Uterus (tissue), 2 donors: ENCODE measurements around the gene SPTAN1.

Source experiments
- POLR2A ChIP-seq, 2 donors: fragments of 450-650 bp; IDR thresholded peaks; one replicate each; pipeline ENCODE4 v1.6.1; 2016; ENCODE audit warnings: antibody characterized with exemption in 2 of 2, mild to moderate bottlenecking in 1 of 2, moderate library complexity in 1 of 2
- TF ChIP-seq, protein P1 (sequence below), 4 experiments: fragments of 200-600 bp in 2 of 4; fragments of 450-650 bp in 2 of 4; sonication (generic) in 2 of 4; IDR thresholded peaks; one replicate each; pipeline ENCODE4 v1.5.1; 2016 to 2019; ENCODE audit warnings: antibody characterized with exemption in 4 of 4, mild to moderate bottlenecking in 2 of 4, moderate library complexity in 1 of 4

DNA sequence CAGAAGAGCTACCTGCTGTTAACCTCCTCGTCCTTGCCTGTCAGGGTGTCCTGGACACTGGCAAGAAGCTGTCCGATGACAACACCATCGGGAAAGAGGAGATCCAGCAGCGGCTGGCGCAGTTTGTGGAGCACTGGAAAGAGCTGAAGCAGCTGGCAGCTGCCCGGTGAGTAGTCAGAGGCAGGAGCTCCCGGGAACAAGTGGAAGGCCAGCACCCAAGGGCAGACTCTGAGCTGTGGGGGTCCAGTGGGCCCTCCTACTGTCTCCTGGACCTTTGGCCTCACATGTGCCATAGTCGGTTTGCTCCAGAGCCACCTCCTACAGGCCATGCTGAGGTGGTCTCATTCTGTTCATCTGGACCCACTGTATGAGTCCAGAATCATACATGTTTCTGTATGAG, 65.6 kb downstream of the SPTAN1 start:
- TF ChIP-seq POLR2A (IDR thresholded peaks at IDR 0.05): no peak
- TF ChIP-seq, protein P1, sequence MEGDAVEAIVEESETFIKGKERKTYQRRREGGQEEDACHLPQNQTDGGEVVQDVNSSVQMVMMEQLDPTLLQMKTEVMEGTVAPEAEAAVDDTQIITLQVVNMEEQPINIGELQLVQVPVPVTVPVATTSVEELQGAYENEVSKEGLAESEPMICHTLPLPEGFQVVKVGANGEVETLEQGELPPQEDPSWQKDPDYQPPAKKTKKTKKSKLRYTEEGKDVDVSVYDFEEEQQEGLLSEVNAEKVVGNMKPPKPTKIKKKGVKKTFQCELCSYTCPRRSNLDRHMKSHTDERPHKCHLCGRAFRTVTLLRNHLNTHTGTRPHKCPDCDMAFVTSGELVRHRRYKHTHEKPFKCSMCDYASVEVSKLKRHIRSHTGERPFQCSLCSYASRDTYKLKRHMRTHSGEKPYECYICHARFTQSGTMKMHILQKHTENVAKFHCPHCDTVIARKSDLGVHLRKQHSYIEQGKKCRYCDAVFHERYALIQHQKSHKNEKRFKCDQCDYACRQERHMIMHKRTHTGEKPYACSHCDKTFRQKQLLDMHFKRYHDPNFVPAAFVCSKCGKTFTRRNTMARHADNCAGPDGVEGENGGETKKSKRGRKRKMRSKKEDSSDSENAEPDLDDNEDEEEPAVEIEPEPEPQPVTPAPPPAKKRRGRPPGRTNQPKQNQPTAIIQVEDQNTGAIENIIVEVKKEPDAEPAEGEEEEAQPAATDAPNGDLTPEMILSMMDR (IDR thresholded peaks at IDR 0.05): no peak
